Measurements from ENCODE around the gene LRRC8D. TPM values are rescaled to one million over a fixed set of nuclear protein-coding genes. Genes with fewer than 3 reads are reported as not detected.
A peak's percentile ranks its signal among the peaks of the same experiment; 100 is the strongest.
"Not testable (repeated sequence)": the region's sequence is repeated elsewhere in the genome, so short reads cannot be mapped to it uniquely, and the experiment has no call there.

LRRC8D gene
- total RNA-seq, 2 donors from 2014 or later: 7.3 to 13.6 TPM

GRCh38 chr1:89962742-89963075 is 141.9 kb downstream of the LRRC8D start:
- no peak for DNase-seq
- no peak for ATAC-seq
- intact Hi-C loops (cut with DNase I): no loop called here

GRCh38 chr1:89965193-89965768 is 144.4 kb downstream of the LRRC8D start:
- DNase-seq: no peak
- peak in 1 of 2 donors; percentile 47 for ATAC-seq
- intact Hi-C loops (cut with DNase I): no loop called here

GRCh38 chr1:89966656-89967055 is 145.8 kb downstream of the LRRC8D start:
- no peak for ATAC-seq
- DNase-seq: no peak
- intact Hi-C loops (cut with DNase I): no loop called here

GRCh38 chr1:89971600-89971999 is 150.8 kb downstream of the LRRC8D start:
- ATAC-seq (no peak), DNase-seq (no peak)
- intact Hi-C loops (cut with DNase I): no loop called here

GRCh38 chr1:89972024-89972423 is 151.2 kb downstream of the LRRC8D start:
- DNase-seq: no peak
- intact Hi-C loops (cut with DNase I): no loop called here
- ATAC-seq: no peak

GRCh38 chr1:89973471-89974127 is 152.8 kb downstream of the LRRC8D start:
- no peak for DNase-seq
- ATAC-seq: no peak
- intact Hi-C loops (cut with DNase I): no loop called here

- no peak for DNase-seq
- intact Hi-C loops (cut with DNase I): no loop called here
- ATAC-seq: no peak
Measured at GRCh38 chr1:89974256-89974655, 153.4 kb downstream of the LRRC8D start.

- intact Hi-C loops (cut with DNase I): no loop called here
- ATAC-seq (peak in 1 of 2 donors; percentile 53), DNase-seq (no peak)
Measured at GRCh38 chr1:89974696-89975470, 154.1 kb downstream of the LRRC8D start.

- ATAC-seq (peak in 1 of 2 donors; percentile 57), DNase-seq (no peak)
- intact Hi-C loops (cut with DNase I): no loop called here
Measured at GRCh38 chr1:89975540-89976125, 154.8 kb downstream of the LRRC8D start.

- DNase-seq: no peak
- ATAC-seq: no peak
- intact Hi-C loops (cut with DNase I): no loop called here
Measured at GRCh38 chr1:89978755-89979154, 157.9 kb downstream of the LRRC8D start.

GRCh38 chr1:89980605-89981004 is 159.8 kb downstream of the LRRC8D start:
- intact Hi-C loops (cut with DNase I): no loop called here
- no peak for DNase-seq
- no peak for ATAC-seq

- DNase-seq; intact Hi-C loops (cut with DNase I); ATAC-seq: not testable (repeated sequence)
Measured at GRCh38 chr1:89982846-89983245, 162.0 kb downstream of the LRRC8D start.

- not testable (repeated sequence) for DNase-seq, ATAC-seq
- intact Hi-C loops (cut with DNase I): loop anchor here in 1 of 2 donors (5.0 kb wide), 1 partner anchor 177 kb away; no protein-coding TSS in a partner anchor
Measured at GRCh38 chr1:89984564-89985116, 163.8 kb downstream of the LRRC8D start.

- DNase-seq (no peak), ATAC-seq (no peak)
- intact Hi-C loops (cut with DNase I): loop anchor here (2.0 to 5.0 kb wide), 2 partner anchors 143 to 179 kb away; no protein-coding TSS in a partner anchor
Measured at GRCh38 chr1:89986020-89986419, 165.2 kb downstream of the LRRC8D start.

Other genes with a start within 250 kb of the LRRC8D start
- gene LRRC8C, start 187.9 kb upstream of the LRRC8D start, total RNA-seq: 10 to 100 TPM in 1 of 2 donors, 1 to 10 TPM in 1; 8.4 to 14.4 TPM
- gene ZNF326, start 174.1 kb downstream of the LRRC8D start, total RNA-seq: 10 to 100 TPM; 13.0 to 13.4 TPM

Measured in left cardiac atrium (tissue), 4 donors.